Measurements from ENCODE around the gene FUOM. TPM values are rescaled to one million over a fixed set of nuclear protein-coding genes. Genes with fewer than 3 reads are reported as not detected.

FUOM gene
- total and polyA plus RNA-seq, 2 donors from 2014 or later: 17.5 to 118 TPM

DNA sequence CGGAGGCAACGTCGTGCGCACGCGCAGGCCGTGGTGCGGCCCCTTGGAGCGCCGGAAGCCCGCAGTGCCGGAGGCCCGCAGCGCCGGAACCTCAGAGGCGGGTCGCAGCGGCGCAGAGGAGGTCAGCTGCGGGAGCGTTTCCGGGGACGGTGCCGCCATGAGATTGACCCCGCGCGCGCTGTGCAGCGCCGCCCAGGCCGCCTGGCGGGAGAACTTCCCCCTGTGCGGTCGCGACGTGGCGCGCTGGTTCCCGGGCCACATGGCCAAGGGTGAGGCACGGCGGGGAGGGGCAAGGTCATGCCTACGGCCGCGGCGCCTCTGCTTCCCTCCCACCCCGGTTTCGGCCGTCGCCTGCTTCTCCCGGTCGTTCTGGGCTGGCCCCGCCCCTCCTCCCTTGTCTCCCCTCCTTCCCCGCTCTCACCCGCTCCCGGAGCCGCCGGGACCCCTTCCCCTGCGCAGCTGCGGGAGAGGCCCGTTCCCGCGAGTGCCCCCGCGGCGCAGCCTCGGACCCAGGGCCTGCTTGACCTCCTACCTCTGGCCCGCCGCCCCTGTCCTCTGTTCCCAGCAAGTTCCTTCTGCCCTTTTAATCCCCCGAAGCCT lies 36.3 kb upstream of the FUOM start, which contains the start of gene MTG1:
TSS of gene MTG1 (plus strand) at position 94 of the 600 bp plus-strand sequence. CDS start at position 158, 64 bp downstream.
- peak within 1 kb of the TSS; percentile 44 to 91 (median 71) for H3K4me3 ChIP-seq (ENCODE audit: low read length in 3 of 3)
- DNase-seq: peak; percentile 95 to 98 (median 97)
- peaks cover 0 to 8% (median 3%) of the 10 kb centered on the region in 3 donors for H3K4me1 ChIP-seq (ENCODE audit: control insufficient read depth in 2 of 3, insufficient read depth in 2 of 3, low read depth in 1 of 3, low read length in 3 of 3)
- no peaks in the 10 kb centered on the region for H3K27me3 ChIP-seq (ENCODE audit: control insufficient read depth, insufficient read depth, low read length)
- H3K9me3 ChIP-seq (ENCODE audit: control insufficient read depth in 2 of 3, insufficient read depth in 1 of 3, low read length in 3 of 3): no peaks in the 10 kb centered on the region
- H3K9ac ChIP-seq (ENCODE audit: low read length in 3 of 3): peak within 1 kb of the TSS; percentile 26 to 89 (median 84)
- H3K36me3 ChIP-seq (ENCODE audit: control insufficient read depth in 2 of 3, insufficient read depth in 3 of 3, low read length in 3 of 3): peaks cover 0 to 18% (median 13%) of the 10 kb centered on the region in 3 donors
- intact Hi-C loops (cut with DNase I): no loop called here
- FAIRE-seq: no peak
- peak; percentile 10 for TF ChIP-seq CTCF (IDR thresholded peaks at IDR 0.05; ENCODE audit: borderline replicate concordance, extremely low read depth, insufficient read depth)
- H3K27ac ChIP-seq (ENCODE audit: low read depth in 2 of 2, low read length in 2 of 2): peak within 1 kb of the TSS; percentile 51 to 83

DNA sequence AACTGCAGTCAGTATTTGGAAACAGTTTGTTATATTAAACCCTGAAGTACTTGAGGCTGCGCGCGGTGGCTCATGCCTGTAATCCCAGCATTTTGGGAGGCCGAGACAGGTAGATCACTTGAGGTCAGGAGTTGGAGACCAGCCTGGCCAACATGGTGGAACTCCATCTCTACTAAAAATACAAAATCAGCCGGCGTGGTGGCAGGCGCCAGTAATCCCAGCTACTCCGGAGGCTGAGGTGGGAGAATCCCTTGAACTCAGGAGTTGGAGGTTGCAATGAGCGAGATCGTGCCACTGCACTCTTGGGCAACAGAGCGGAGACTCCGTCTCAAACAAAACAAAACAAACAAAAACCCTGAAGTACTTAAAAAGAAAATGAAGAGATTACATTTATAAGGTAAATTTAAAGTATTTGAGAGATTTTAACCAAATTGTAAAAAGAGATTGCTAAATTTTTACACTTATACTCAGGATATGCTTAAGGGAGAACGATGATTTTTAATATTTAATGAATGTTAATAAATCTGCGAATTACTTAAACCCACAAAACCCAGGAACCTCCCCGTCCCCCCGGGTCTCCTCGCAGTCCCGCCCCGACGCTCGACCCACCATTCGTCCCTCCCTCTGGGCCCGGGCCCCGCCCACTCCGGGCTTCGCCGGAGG lies 35.7 kb upstream of the FUOM start:
- intact Hi-C loops (cut with DNase I): no loop called here
- peak in 2 of 5 donors; percentile 28 to 53 for DNase-seq
- peaks cover 0 to 13% (median 12%) of the 10 kb centered on the region in 3 donors for H3K36me3 ChIP-seq (ENCODE audit: control insufficient read depth in 2 of 3, insufficient read depth in 3 of 3, low read length in 3 of 3)
- FAIRE-seq: no peak
- peak overlapping the region in 1 of 3 donors; percentile 26 for H3K9ac ChIP-seq (ENCODE audit: low read length in 3 of 3)
- H3K4me1 ChIP-seq (ENCODE audit: control insufficient read depth in 2 of 3, insufficient read depth in 2 of 3, low read depth in 1 of 3, low read length in 3 of 3): peaks cover 0 to 8% (median 3%) of the 10 kb centered on the region in 3 donors
- no peaks in the 10 kb centered on the region for H3K9me3 ChIP-seq (ENCODE audit: control insufficient read depth in 2 of 3, insufficient read depth in 1 of 3, low read length in 3 of 3)
- TF ChIP-seq CTCF (IDR thresholded peaks at IDR 0.05; ENCODE audit: borderline replicate concordance, extremely low read depth, insufficient read depth): no peak
- no peak overlapping the region for H3K27ac ChIP-seq (ENCODE audit: low read depth in 2 of 2, low read length in 2 of 2)
- peak overlapping the region in 2 of 3 donors; percentile 44 to 91 for H3K4me3 ChIP-seq (ENCODE audit: low read length in 3 of 3)
- H3K27me3 ChIP-seq (ENCODE audit: control insufficient read depth, insufficient read depth, low read length): no peaks in the 10 kb centered on the region

DNA sequence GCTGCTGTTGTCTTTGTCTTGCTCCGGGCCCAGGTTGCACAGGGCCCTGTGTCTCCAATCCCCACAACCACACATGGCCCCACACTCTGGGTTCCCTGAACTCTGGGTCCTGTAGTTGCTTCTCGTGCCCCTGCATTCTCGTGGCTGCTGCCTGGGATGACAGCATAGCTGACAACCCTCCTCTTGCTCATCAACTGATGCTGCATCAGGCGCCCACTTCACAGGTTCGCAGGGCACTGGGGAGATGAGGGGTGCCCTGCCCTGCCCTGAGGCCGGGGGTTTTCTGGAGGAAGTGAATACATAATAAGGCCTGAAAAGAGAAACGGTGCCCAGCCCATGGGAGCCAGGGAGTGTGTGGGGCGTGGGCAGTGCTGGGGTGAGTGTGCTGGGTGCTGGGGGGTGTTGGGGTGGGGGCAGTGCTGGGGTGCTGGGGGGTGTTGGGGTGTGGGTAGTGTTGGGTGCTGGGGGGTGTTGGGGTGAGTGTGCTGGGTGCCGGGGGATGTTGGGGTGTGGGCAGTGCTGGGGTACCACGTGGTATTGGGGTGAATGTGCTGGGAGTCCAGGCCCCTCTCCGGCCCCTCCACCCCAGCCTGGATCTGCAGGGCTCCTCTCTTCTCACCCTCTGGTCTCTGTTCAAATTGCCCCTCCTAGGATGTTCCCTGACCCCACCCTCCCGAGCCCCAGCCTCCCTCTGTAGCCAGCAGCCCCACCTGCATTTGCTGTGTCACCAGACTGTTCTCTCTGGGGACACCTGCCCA lies 34.1 kb upstream of the FUOM start:
- intact Hi-C loops (cut with DNase I): no loop called here
- DNase-seq: peak in 1 of 5 donors; percentile 70
- Histone ChIP-seq H3K4me1 (ENCODE audit: control insufficient read depth in 2 of 3, insufficient read depth in 2 of 3, low read depth in 1 of 3, low read length in 3 of 3) (peaks cover 0 to 8% (median 3%) of the 10 kb centered on the region in 3 donors), H3K27me3 (ENCODE audit: control insufficient read depth, insufficient read depth, low read length) (no peaks in the 10 kb centered on the region), H3K27ac (ENCODE audit: low read depth in 2 of 2, low read length in 2 of 2) (no peak overlapping the region), H3K36me3 (ENCODE audit: control insufficient read depth in 2 of 3, insufficient read depth in 3 of 3, low read length in 3 of 3) (peaks cover 0 to 4% (median 4%) of the 10 kb centered on the region in 3 donors), H3K9ac (ENCODE audit: low read length in 3 of 3) (no peak overlapping the region), H3K9me3 (ENCODE audit: control insufficient read depth in 2 of 3, insufficient read depth in 1 of 3, low read length in 3 of 3) (no peaks in the 10 kb centered on the region), H3K4me3 (ENCODE audit: low read length in 3 of 3) (no peak overlapping the region)
- TF ChIP-seq CTCF (IDR thresholded peaks at IDR 0.05; ENCODE audit: borderline replicate concordance, extremely low read depth, insufficient read depth): no peak
- no peak for FAIRE-seq
